ENCODE measurements around the gene CACNA1G.

GRCh38 chr17:50579399-50579798 lies 18.9 kb downstream of the CACNA1G start:
- TF ChIP-seq EZH2 (IDR thresholded peaks at IDR 0.05; ENCODE audit: insufficient read depth, poor library complexity, severe bottlenecking) = no peak
- no peak for TF ChIP-seq EZH2phosphoT487 (IDR thresholded peaks at IDR 0.05; ENCODE audit: insufficient read depth, low read depth)
